ENCODE results near the gene ANKRD9.

Gene ANKRD9

GRCh38 chr14:102512793-102513300 lies 3.3 kb upstream of the ANKRD9 start:
- DNase-seq = no peak

- no peak for DNase-seq
Measured at GRCh38 chr14:102511538-102511937, 2.0 kb upstream of the ANKRD9 start.

DNA sequence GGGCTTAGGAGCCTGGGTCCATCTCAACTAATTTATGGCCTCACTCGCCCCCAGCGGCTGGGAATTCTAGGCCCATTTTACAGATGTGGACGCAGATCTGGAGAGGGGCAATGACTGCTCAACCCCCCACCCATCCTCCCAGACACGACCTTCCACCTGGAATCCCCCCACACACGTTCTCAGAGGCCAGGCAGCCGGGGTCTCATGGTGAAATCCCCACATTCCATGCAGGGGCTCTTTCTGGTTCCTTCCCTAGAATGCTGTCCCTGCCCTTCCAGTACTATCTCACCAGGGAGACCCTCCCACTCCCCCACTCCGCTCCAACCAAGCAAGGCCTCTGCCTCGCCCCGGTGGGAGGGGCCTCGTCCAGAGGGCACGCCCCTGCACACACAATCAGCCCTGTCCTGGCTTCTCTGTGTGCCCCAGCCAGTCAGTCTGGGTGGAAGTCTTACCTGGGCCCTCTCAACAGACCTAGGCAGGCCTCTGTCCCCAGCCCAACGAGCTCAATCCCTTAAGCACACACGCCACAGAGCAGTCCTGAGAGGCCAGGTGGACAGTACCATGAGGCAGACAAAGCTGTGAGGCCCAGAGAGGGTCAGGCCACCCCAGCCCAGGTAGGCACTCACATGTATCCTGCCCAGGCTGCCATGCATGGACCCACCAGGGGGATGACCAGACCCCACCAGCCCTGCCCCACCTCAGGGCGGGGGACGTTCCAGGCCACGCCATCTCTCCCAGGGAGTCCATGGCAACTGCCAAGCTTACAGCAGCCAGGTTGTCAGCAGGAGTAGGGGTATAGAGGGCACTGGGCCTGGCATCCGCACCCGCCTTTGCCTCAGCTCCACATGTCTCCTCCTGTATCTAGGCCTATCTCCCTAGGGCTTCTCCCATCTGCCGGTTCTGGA lies 1.3 kb upstream of the ANKRD9 start:
- DNase-seq = peak; percentile 35 to 70

DNA sequence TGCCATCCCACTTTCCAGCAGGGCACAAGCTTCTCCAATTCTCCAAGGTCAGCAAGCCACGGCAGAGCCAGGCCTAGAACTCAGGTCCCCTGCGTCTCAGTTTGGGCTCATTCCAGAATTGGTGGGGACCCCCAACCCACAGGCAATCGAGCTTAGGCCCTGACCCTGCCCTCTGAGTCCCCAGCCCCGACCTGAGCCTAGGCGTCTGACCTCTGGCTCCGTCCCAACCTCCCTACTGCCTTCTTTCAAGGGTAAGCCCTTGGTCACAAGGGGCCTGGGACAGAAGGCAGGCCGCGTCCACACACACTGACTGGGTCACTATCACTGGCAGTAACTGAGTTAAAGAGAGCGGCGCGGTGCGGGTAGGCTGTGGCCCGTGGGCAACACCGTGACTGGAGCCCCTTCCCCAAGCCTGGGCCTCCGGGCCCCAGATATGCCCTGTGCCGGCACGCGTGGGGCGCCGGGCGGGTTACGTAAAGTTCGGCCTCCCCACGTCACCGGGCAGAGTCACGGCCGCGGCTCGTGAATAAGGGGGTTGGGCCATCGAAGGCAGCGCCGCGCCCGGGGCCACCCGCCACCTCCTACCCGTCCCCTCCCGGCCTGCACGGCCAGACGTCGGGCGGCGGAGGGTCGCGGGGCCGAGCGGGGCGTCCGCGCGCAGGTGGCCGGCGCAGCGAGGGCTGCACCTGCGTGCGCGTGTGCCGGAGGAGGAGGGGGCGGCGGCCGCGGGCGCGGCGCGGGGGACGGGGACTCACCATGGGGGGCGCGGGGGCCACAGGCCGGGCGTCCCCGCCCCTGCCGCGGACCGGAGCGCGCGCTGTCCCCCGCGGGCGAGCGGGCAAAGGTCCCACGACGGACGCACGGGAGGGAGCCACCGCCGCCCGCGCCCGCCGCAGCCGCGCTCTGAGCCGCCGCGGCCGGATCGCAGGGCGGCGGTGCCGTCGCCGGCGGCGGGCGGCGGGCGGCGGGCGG lies 516 bp downstream of the ANKRD9 start:
- DNase-seq = peak in 1 of 2 experiments; percentile 41

DNA sequence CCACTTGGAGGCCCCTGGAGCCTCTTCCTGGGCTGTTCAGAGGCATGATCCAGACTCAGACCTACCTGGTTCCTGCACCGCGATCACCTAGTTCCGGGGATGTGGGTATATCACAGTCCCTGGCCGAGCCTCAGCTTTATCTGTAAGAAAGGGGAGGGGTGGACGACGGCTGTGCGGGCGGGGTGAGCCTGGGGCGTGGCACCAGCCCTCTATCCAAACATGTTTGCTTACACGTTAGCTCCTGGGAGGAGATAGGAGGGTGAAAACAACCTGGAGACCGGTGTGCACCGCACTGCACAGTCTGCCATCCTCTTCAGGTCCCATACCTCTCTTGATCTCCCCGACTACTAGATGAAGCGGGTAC lies 1.2 kb downstream of the ANKRD9 start:
- DNase-seq = peak; percentile 17 to 58

DNA sequence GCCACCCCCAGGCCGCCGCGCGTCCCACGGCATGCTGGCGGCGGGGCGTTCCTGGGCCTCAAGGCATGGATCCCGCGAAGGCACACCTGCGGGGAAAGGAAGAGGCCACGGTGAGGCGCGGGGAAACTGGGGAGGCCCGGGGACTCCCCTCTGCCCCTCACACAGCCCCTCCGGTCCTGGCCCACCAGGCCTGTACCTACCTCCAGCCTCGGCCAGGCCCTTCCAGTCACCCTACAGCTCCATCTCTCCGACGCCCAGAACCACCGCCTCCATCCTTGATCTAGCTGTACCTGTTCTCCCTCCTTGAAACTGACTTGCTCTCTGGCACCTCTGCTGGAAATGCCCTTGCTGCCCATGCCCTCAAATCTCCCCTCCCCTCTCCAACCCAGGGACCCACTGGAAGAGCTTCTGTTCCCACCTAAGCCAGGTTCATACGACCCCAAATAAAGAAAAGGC lies 1.7 kb downstream of the ANKRD9 start:
- DNase-seq = no peak

DNA sequence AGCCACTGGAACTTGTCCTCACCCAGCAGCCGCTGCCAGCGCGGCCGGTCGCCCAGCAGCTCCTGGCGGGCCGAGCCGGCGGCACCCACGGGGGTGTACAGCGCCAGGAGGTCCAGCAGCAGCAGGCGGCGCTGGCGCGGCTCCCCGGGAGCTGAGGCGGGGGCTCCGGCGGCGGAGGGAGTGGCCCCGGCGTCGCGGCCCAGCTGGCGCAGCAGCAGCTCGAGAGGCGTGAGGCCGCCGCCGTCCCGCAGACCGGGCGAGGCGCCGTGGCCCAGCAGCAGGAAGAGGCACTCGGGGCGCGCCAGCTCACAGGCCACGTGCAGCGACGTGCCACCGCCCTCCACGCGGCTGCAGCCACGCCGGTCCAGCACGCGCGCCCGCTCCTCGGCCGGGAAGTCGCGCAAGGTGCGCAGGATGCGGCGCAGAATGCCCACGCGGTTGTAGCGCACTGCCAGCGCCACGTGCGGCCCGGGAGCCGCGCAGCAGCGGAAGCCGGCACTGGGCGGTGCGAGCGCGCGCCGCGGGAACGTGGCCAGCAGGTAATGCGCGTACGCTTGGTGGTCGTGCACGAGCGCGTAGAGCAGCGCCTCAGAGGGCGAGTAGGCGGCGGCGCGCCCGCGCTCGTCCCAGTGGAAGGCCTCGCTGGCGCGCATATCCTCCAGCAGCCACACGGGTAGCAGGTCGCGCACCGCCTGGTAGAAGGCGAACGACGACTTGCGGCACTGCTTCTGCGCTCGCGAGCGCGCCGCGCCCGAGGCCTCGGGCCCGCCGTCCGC lies 2.3 kb downstream of the ANKRD9 start:
- DNase-seq = no peak

GRCh38 chr14:102506626-102506925 lies 3.0 kb downstream of the ANKRD9 start:
- no peak for DNase-seq

DNA sequence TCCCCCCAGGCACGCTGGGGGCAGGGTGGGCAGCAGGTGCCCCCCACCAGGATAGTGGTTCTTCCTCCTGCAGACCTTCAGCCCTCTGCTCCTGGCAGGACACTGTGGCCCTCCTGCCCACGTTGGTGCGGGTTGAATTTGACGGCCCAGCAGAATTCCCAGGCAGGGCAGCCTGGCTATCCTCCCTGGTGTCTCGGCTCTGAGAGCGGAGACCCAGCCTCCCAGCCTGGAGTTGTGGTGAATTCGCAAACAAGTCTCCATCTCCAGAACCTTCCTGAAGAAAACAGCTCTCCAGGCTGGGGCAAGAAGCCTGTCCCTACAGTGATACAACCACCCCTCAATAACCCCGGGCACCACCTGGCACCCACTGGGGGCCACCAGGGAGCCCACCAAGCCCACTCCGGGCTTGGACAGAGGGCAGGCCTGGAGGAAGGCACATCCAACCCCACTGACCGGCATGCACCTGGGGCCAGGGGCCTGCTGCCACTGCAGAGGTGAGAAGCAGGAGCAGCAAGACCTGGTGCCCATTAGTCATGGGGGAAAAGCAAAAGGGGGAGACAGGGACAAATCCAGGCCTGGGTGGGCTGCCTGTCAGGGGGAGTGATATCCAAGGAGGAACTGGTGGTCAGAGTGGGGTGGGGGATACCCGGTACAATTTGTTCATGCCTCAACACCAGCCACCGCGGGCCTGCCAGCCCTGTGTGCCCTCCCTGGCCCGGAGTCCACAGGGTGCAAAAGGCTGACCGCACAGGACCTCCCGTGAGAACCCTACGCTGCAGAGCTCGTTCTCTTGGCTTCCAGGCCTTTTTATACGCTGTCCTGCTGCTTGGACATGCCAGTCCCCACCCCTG lies 3.6 kb downstream of the ANKRD9 start:
- DNase-seq = no peak

GRCh38 chr14:102505000-102505619 lies 4.5 kb downstream of the ANKRD9 start:
- DNase-seq = no peak

DNA sequence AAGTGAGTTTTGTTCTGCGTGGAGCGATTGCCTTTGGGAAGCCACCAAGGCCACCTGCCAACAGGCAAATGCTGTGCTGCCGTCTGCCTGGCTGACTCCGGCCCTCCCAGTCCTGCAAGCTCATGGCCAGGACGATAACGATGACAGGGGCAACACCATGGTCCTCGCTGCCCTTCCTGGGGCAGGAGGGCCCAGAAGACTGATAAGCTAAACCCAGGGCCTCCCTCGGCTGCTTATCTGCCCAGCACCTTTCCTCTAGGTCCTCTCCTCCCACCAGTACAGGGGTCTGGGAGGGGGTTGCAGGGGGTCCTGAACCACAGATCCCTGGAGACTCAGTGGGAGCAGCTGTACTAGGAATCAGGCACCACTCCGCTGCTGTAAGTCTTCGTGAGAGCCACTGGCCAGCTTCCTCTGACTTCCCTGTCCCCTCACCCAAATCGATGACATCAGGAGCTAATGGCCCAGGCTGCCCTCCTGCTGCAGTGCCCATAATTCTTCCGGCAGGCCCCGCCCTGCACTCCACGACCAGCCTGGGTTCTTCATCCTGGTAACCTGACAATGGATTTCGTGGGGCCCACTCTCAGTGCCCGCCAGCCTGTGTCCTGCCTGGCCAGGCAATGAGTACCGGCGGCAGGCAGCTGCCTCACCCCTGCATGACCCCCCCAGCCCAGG lies 5.1 kb downstream of the ANKRD9 start:
- no peak for DNase-seq

DNA sequence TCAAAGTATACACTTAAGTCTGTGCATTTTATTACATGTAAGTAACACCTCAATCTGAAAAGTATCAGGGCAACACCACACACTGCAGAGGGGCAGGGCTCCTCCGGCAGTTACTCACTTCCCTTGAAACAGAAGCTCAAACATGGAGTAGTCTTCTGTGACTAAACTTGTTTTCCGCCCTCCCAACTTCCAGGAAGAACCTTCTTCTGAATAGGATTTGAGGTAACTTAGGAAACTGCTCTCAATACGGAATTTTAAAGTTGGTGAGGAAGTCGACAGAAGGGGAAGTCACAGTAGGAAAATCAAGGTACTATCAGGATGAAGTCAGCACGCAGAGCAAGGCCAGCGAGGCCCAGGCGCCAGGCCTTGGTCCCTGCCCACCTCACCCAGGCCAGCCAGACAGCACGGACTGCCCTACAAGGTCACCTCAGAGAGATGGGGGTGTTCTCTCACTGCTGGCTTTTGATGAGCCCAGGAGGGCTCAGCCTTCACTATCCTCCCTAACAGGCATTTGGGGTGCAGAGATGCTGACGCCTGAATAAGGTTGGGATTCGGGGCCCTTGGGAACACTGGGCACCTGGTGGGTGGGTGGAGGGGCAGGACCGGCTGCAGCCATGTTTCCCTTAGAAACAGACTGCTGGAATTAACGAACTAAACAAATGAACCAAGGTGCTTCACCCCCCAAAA lies 5.8 kb downstream of the ANKRD9 start:
- DNase-seq = no peak

DNA sequence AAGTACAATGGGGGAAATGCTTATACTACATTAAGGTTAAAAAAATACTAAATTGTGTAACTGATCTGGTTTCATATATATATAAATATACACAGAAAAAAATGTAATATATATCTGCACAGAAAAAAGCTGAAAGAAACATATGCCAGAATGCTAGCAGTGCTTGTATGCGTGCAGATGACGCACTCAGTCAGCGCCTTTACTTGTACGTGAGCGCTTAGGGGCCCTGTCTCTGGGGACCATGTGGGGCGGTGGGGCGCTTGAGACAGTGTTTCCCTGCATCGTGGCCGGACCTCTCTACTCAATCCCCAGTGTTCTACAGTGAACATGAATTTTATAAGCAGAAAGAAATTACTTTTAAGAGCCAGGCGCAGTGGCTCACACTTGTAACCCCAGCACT lies 7.0 kb downstream of the ANKRD9 start:
- no peak for DNase-seq

DNA sequence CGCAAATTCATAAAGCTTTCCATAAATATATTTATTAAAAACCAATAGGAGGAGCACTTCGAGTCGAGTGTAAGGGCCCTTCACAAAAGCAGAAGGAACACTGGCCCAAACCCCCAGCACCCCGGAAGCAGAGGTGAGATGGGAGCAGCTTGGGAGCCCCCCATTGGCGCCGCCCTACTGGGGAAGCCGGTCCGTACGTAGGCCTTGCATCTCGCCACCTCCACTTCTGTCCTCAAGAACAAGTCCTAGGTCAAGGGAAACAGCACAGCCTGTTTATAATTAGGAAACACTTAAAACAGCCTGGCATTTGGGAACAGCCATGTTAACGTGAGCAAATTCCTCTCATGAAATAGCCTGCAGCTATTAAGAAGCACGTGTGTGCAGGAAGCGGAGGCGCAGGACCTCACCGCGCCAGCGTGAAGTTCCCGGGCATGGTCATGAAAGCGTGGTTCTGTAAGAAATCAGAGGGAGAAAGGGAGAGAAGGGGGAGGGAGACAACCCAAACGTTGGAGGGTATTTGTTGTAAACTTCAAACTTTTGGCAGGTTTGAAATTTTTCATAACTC lies 7.7 kb downstream of the ANKRD9 start:
- no peak for DNase-seq

- DNase-seq = no peak
Measured at GRCh38 chr14:102500713-102501112, 8.9 kb downstream of the ANKRD9 start.

DNA sequence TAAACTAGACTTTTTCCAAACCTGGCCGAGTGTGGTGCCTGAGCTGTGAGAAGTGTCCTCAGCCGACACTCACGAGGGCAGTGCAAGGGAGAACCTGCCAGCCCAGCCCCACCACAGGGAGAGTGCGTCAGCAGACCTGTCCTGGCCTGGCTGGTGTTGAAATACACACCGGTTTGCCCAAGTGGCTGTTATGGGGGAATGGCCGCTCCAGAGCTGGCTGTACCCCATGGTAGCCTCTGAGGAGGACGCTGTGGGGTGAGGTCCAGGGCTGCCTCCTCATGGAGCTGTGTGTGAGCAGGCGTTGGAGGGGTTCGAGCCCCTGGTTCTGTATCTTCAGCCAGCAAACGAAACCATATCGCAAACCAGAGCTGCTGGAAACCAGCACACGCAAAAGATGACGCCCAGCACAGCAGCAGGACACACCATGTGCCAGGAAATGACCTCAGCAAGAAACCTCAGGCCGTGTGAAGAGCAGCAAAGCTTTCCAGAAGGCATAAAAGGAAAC lies 9.4 kb downstream of the ANKRD9 start:
- no peak for DNase-seq

DNA sequence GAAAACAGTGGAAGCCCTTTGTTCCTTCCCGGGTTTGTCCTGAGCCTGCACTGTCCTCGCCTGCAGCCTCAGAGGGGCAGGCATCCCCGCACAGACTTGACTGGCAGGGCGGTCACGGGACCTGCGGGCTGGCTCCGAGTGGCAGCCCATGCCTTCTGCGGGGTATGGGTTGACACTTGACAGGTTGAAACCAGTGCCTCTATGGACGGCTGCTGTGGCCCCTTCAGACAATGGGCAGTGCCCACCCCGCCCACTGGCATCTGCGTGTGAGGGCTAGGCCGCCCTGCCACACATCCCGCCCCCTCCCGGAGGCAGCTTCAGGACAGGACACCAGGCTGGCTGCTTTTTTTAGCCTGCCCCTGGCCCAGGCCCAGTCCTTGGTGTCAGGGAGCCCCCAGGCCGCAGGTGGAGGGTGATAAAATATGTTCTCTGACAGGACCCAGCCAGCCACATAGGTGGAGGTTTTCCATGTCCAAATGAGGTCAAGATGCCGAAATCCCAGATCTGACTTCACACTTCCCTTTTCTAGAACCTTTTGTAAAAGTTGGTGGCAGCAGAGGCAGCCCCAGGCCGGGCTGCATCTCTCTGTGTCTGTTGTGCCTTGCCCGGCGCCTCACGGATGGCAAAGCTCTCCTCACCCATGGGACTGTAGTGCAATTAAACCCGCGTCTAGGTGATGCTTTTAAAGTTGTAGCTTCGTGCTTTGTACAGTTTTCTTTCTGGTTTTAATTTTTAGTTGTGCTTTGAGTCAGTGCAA lies 10.0 kb downstream of the ANKRD9 start:
- DNase-seq = no peak

DNA sequence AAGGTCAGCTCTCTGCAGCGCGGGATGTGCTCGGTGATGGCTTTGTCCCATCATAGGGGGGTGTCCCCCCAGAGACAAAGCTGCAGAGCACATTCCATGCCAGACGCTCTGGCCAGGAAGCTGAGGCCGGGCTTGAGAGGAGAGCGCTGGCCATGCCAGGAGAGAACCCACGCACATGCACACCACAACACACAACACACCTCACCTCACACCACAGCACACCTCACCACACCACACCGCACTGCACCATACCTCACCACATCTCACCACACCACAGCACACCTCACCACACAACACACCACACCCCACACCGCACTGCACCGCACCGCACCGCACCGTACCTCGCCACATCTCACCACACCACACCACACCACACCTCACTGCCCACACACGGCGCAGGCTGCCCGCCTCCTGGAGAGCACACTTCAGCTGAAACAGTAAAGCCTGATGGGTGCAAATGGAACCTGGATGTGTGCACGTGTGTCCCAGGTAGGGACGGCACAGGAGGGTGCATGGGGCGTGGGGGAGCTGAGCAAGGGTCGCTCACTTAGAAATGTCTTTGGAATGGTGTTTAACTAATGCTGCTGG lies 10.8 kb downstream of the ANKRD9 start:
- no peak for DNase-seq

All from NCI-H526 (cell line).